Neuronal stem cell (in vitro differentiated cells): ENCODE measurements around the gene STRN.

Source experiments
- DNase-seq: peaks from one replicate; pipeline ENCODE4 v3.0.0-alpha.2; 2013; ENCODE audit warnings: low spot score
- H2AFZ ChIP-seq: one replicate; pipeline ENCODE4 v1.6.1; 2013; ENCODE audit warnings: mild to moderate bottlenecking, low read length, inconsistent platforms
- H2AK5ac ChIP-seq: 2 replicates; pipeline ENCODE4 v1.6.1; 2013; ENCODE audit warnings: low read depth, mild to moderate bottlenecking, inconsistent platforms, low read length, moderate library complexity, mixed read lengths
- H2BK120ac ChIP-seq: 2 replicates; pipeline ENCODE4 v1.6.1; 2013; ENCODE audit warnings: low read depth, mild to moderate bottlenecking, inconsistent platforms, low read length, moderate library complexity, mixed read lengths
- H2BK12ac ChIP-seq: one replicate; pipeline ENCODE4 v1.6.1; 2013; ENCODE audit warnings: low read length, inconsistent platforms
- H2BK15ac ChIP-seq: 2 replicates; pipeline ENCODE4 v1.6.1; 2013; ENCODE audit warnings: mild to moderate bottlenecking, low read length, inconsistent platforms, mixed read lengths
- H2BK5ac ChIP-seq: one replicate; pipeline ENCODE4 v1.6.1; 2013; ENCODE audit warnings: inconsistent platforms, mild to moderate bottlenecking, low read length, moderate library complexity
- H3K14ac ChIP-seq: one replicate; pipeline ENCODE4 v1.6.1; 2013; ENCODE audit warnings: low read length, inconsistent platforms
- H3K18ac ChIP-seq: 2 replicates; pipeline ENCODE4 v1.6.1; 2013; ENCODE audit warnings: low read length, inconsistent platforms
- H3K23ac ChIP-seq: 2 replicates; pipeline ENCODE4 v1.6.1; 2013; ENCODE audit warnings: low read depth, mild to moderate bottlenecking, mixed read lengths, low read length, inconsistent platforms; ENCODE audit not compliant: poor library complexity
- H3K27ac ChIP-seq: replicated peaks from 3 replicates; pipeline ENCODE4 v1.5.1; 2013; ENCODE audit warnings: low read length, inconsistent platforms
- H3K27me3 ChIP-seq, 3 experiments: 2 replicates each; pipeline ENCODE4 v1.6.1; 2013; ENCODE audit warnings: low read length in 3 of 3, mild to moderate bottlenecking in 2 of 3, inconsistent platforms in 1 of 3, low read depth in 1 of 3, mixed read lengths in 1 of 3, moderate library complexity in 1 of 3; ENCODE audit not compliant: control insufficient read depth in 3 of 3, insufficient read depth in 3 of 3
- H3K36me3 ChIP-seq, 2 donors: replicated peaks in 1 of 2; 2 replicates each; pipeline ENCODE4 v1.6.1; 2013; ENCODE audit warnings: low read length in 2 of 2; ENCODE audit not compliant: control insufficient read depth in 2 of 2, insufficient read depth in 2 of 2
- H3K4ac ChIP-seq: 2 replicates; pipeline ENCODE4 v1.6.1; 2013; ENCODE audit warnings: inconsistent platforms, mild to moderate bottlenecking, low read length, moderate library complexity
- H3K4me1 ChIP-seq, 2 donors: 1 replicate in 1 of 2; 2 replicates in 1 of 2; pipeline ENCODE4 v1.6.1; 2013; ENCODE audit warnings: low read length in 2 of 2, low read depth in 1 of 2; ENCODE audit not compliant: control insufficient read depth in 2 of 2, insufficient read depth in 1 of 2
- H3K4me2 ChIP-seq: one replicate; pipeline ENCODE4 v1.6.1; 2013; ENCODE audit warnings: mild to moderate bottlenecking, low read length, inconsistent platforms; ENCODE audit not compliant: insufficient read depth, poor library complexity, severe bottlenecking
- H3K4me3 ChIP-seq, 2 donors: 2 replicates each; pipeline ENCODE4 v1.5.1; 2013; ENCODE audit warnings: low read length in 2 of 2, mild to moderate bottlenecking in 2 of 2, inconsistent platforms in 1 of 2, moderate library complexity in 1 of 2
- H3K79me1 ChIP-seq: one replicate; pipeline ENCODE4 v1.6.1; 2013; ENCODE audit warnings: low read depth, mild to moderate bottlenecking, inconsistent platforms, low read length, moderate library complexity
- H3K9ac ChIP-seq: one replicate; pipeline ENCODE4 v1.6.1; 2013; ENCODE audit warnings: mild to moderate bottlenecking, low read depth, low read length, inconsistent platforms; ENCODE audit not compliant: poor library complexity
- H3K9me3 ChIP-seq, 2 donors: replicated peaks in 1 of 2; 2 replicates each; pipeline versions ENCODE3 to v1.6.1; 2013; ENCODE audit warnings: low read length in 2 of 2, mild to moderate bottlenecking in 2 of 2, inconsistent platforms in 1 of 2, low read depth in 1 of 2, mixed read lengths in 1 of 2, moderate library complexity in 1 of 2; ENCODE audit not compliant: control insufficient read depth in 2 of 2, insufficient read depth in 1 of 2
- H4K8ac ChIP-seq: one replicate; pipeline ENCODE4 v1.6.1; 2013; ENCODE audit warnings: low read depth, mild to moderate bottlenecking, inconsistent platforms, low read length, moderate library complexity
- H4K91ac ChIP-seq: one replicate; pipeline ENCODE4 v1.6.1; 2013; ENCODE audit warnings: low read length, low read depth, mild to moderate bottlenecking, inconsistent platforms; ENCODE audit not compliant: poor library complexity
- WGBS, 2 donors: extraction: QIAGEN DNeasy Blood & Tissue Kit; methylation state at CpG; one replicate each; pipeline ENCODE4 v1.1.7; 2013; ENCODE audit warnings: missing lambda C conversion rate in 2 of 2, mixed read lengths in 1 of 2; ENCODE audit not compliant: insufficient read length in 2 of 2, insufficient replicate concordance in 1 of 2; ENCODE audit errors: extremely low coverage in 2 of 2; 5-methylcytosine and 5-hydroxymethylcytosine counted together

Gene STRN

GRCh38 chr2:36881816-36882215 lies 84.5 kb downstream of the STRN start:
- Histone ChIP-seq H3K23ac (no peak overlapping the region), H3K36me3 (peaks cover 1 to 80% of the 10 kb centered on the region in 2 donors), H3K4me3 (no peak overlapping the region), H3K27ac (no peak overlapping the region), H2BK12ac (no peak overlapping the region), H4K8ac (no peak overlapping the region), H2AK5ac (no peak overlapping the region), H4K91ac (no peak overlapping the region), H3K9me3 (no peaks in the 10 kb centered on the region), H2BK5ac (no peak overlapping the region), H3K4me2 (no peak overlapping the region), H3K18ac (no peak overlapping the region), H2AFZ (no peak overlapping the region), H3K4ac (no peak overlapping the region), H3K27me3 (no peaks in the 10 kb centered on the region), H3K4me1 (no peaks in the 10 kb centered on the region), H2BK15ac (no peak overlapping the region), H2BK120ac (no peak overlapping the region), H3K79me1 (no peaks in the 10 kb centered on the region), H3K9ac (no peak overlapping the region), H3K14ac (no peak overlapping the region)
- no peak for DNase-seq
- no CpG with 5 or more reads among the region's 1 CpG for WGBS, 2 donors

GRCh38 chr2:36878429-36878828 lies 87.9 kb downstream of the STRN start:
- Histone ChIP-seq H3K27ac (no peak overlapping the region), H2AFZ (no peak overlapping the region), H3K4me3 (no peak overlapping the region), H3K4me1 (no peaks in the 10 kb centered on the region), H3K4me2 (no peak overlapping the region), H3K79me1 (no peaks in the 10 kb centered on the region), H3K18ac (no peak overlapping the region), H2AK5ac (no peak overlapping the region), H3K27me3 (no peaks in the 10 kb centered on the region), H3K14ac (no peak overlapping the region), H2BK120ac (no peak overlapping the region), H3K9me3 (peaks cover 0 to 8% of the 10 kb centered on the region in 2 donors), H4K91ac (no peak overlapping the region), H3K4ac (no peak overlapping the region), H2BK5ac (no peak overlapping the region), H3K36me3 (peaks cover 2 to 73% of the 10 kb centered on the region in 2 donors), H3K9ac (no peak overlapping the region), H4K8ac (no peak overlapping the region), H2BK15ac (no peak overlapping the region), H3K23ac (no peak overlapping the region), H2BK12ac (no peak overlapping the region)
- WGBS, 2 donors, result no CpG with 5 or more reads among the region's 4 CpGs
- DNase-seq, result no peak

GRCh38 chr2:36871068-36871707 lies 95.1 kb downstream of the STRN start:
- Histone ChIP-seq H4K8ac (no peak overlapping the region), H3K27ac (no peak overlapping the region), H2BK5ac (no peak overlapping the region), H3K4me1 (no peaks in the 10 kb centered on the region), H3K4me2 (no peak overlapping the region), H3K27me3 (no peaks in the 10 kb centered on the region), H3K36me3 (peaks cover 0 to 87% of the 10 kb centered on the region in 2 donors), H2BK15ac (no peak overlapping the region), H3K14ac (no peak overlapping the region), H2BK120ac (no peak overlapping the region), H3K79me1 (no peaks in the 10 kb centered on the region), H3K9ac (no peak overlapping the region), H3K9me3 (peaks cover 0 to 8% of the 10 kb centered on the region in 2 donors), H3K4me3 (no peak overlapping the region), H3K23ac (no peak overlapping the region), H3K18ac (no peak overlapping the region), H4K91ac (no peak overlapping the region), H3K4ac (no peak overlapping the region), H2BK12ac (no peak overlapping the region), H2AFZ (no peak overlapping the region), H2AK5ac (no peak overlapping the region)
- no CpG with 5 or more reads among the region's 1 CpG for WGBS, 2 donors
- DNase-seq, result no peak

GRCh38 chr2:36869606-36870005 lies 96.7 kb downstream of the STRN start:
- Histone ChIP-seq H3K27ac (no peak overlapping the region), H3K27me3 (no peaks in the 10 kb centered on the region), H3K23ac (no peak overlapping the region), H3K4ac (no peak overlapping the region), H3K79me1 (no peaks in the 10 kb centered on the region), H4K91ac (no peak overlapping the region), H3K36me3 (peaks cover 0 to 85% of the 10 kb centered on the region in 2 donors), H2BK120ac (no peak overlapping the region), H3K9me3 (peaks cover 0 to 7% of the 10 kb centered on the region in 2 donors), H3K14ac (no peak overlapping the region), H3K18ac (no peak overlapping the region), H2BK12ac (no peak overlapping the region), H2BK5ac (no peak overlapping the region), H3K4me3 (no peak overlapping the region), H3K9ac (no peak overlapping the region), H3K4me1 (no peaks in the 10 kb centered on the region), H2BK15ac (no peak overlapping the region), H4K8ac (no peak overlapping the region), H3K4me2 (no peak overlapping the region), H2AK5ac (no peak overlapping the region), H2AFZ (no peak overlapping the region)
- WGBS, 2 donors, result no CpG with 5 or more reads among the region's 3 CpGs
- DNase-seq, result no peak
